HG03025 (cell line): ENCODE results near the gene VIT.

Source experiments
- ATAC-seq: cut with Tn5 transposase; IDR thresholded peaks from one replicate; pipeline ENCODE4 v1.9.1; 2021; ENCODE audit warnings: mild to moderate bottlenecking, moderate library complexity; ENCODE audit not compliant: unreplicated experiment, low FRiP score

VIT gene

GRCh38 chr2:36750101-36750500, 53.6 kb downstream of the VIT start:
- no peak for ATAC-seq

GRCh38 chr2:36753706-36754221, 57.3 kb downstream of the VIT start:
- no peak for ATAC-seq

GRCh38 chr2:36754578-36754977, 58.1 kb downstream of the VIT start:
- ATAC-seq: no peak

- ATAC-seq: no peak
Measured at GRCh38 chr2:36756438-36756837, 59.9 kb downstream of the VIT start.

- ATAC-seq: no peak
Measured at GRCh38 chr2:36762764-36763490, 66.4 kb downstream of the VIT start.

- ATAC-seq: no peak
Measured at GRCh38 chr2:36769106-36769505, 72.6 kb downstream of the VIT start.

GRCh38 chr2:36770542-36771287, 74.2 kb downstream of the VIT start:
- ATAC-seq: no peak

GRCh38 chr2:36771671-36772070, 75.2 kb downstream of the VIT start:
- no peak for ATAC-seq

GRCh38 chr2:36773947-36774346, 77.4 kb downstream of the VIT start:
- no peak for ATAC-seq

GRCh38 chr2:36775261-36775660, 78.8 kb downstream of the VIT start:
- no peak for ATAC-seq

- no peak for ATAC-seq
Measured at GRCh38 chr2:36775806-36776205, 79.3 kb downstream of the VIT start.

- no peak for ATAC-seq
Measured at GRCh38 chr2:36777272-36777671, 80.8 kb downstream of the VIT start.

- no peak for ATAC-seq
Measured at GRCh38 chr2:36777788-36778187, 81.3 kb downstream of the VIT start.

GRCh38 chr2:36779462-36779861, 83.0 kb downstream of the VIT start:
- no peak for ATAC-seq

GRCh38 chr2:36780231-36780839, 83.8 kb downstream of the VIT start:
- no peak for ATAC-seq

GRCh38 chr2:36781907-36782720, 85.6 kb downstream of the VIT start:
- ATAC-seq: no peak

GRCh38 chr2:36783246-36783645, 86.7 kb downstream of the VIT start:
- no peak for ATAC-seq

- peak; percentile 65 for ATAC-seq
Measured at GRCh38 chr2:36785179-36785795, 88.8 kb downstream of the VIT start.

GRCh38 chr2:36789181-36789804, 92.8 kb downstream of the VIT start:
- no peak for ATAC-seq

GRCh38 chr2:36792951-36793350, 96.4 kb downstream of the VIT start:
- ATAC-seq: no peak
